Nephron progenitor cell (in vitro differentiated cells): ENCODE measurements around the gene SFXN3.
A peak's percentile ranks its signal among the peaks of the same experiment; 100 is the strongest.

Experiments
- DNase-seq: peaks from one replicate; pipeline ENCODE4 v3.0.0; 2021
- H3K27ac Mint-ChIP-seq: 2 replicates; pipeline ENCODE4 v1.8.0; 2021; ENCODE audit warnings: mild to moderate bottlenecking, moderate library complexity, mixed read lengths
- H3K27me3 Mint-ChIP-seq: 2 replicates; pipeline ENCODE4 v1.8.0; 2021; ENCODE audit warnings: mild to moderate bottlenecking, low read depth, mixed read lengths; ENCODE audit not compliant: poor library complexity
- H3K36me3 Mint-ChIP-seq: 2 replicates; pipeline ENCODE4 v1.8.0; 2021; ENCODE audit warnings: low read depth, mixed read lengths
- H3K4me1 Mint-ChIP-seq: 2 replicates; pipeline ENCODE4 v1.8.0; 2021; ENCODE audit warnings: mixed read lengths
- H3K4me3 Mint-ChIP-seq: 2 replicates; pipeline ENCODE4 v1.8.0; 2021; ENCODE audit warnings: mild to moderate bottlenecking, moderate library complexity, mixed read lengths
- H3K9me3 Mint-ChIP-seq: 2 replicates; pipeline ENCODE4 v1.8.0; 2021; ENCODE audit warnings: mild to moderate bottlenecking, moderate library complexity, mixed read lengths
- CTCF ChIP-seq: fragments of 200-600 bp; sonication (generic); IDR thresholded peaks from 2 replicates; pipeline ENCODE4 v1.5.0; 2021; ENCODE audit warnings: antibody characterized with exemption

SFXN3 gene

GRCh38 chr10:101063548-101064414 is 32.7 kb downstream of the SFXN3 start:
- TF ChIP-seq CTCF, result no peak
- peaks cover 63% of the 10 kb centered on the region for H3K4me1 Mint-ChIP-seq
- DNase-seq, result no peak
- no peaks in the 10 kb centered on the region for H3K36me3 Mint-ChIP-seq
- peak overlapping the region; percentile 63 for H3K4me3 Mint-ChIP-seq
- no peaks in the 10 kb centered on the region for H3K9me3 Mint-ChIP-seq
- no peak overlapping the region for H3K27ac Mint-ChIP-seq
- H3K27me3 Mint-ChIP-seq, result peaks cover 64% of the 10 kb centered on the region

GRCh38 chr10:101064415-101065030 is 33.5 kb downstream of the SFXN3 start:
- Mint-ChIP-seq H3K9me3 (no peaks in the 10 kb centered on the region), H3K36me3 (no peaks in the 10 kb centered on the region), H3K4me1 (peaks cover 59% of the 10 kb centered on the region), H3K27me3 (peaks cover 63% of the 10 kb centered on the region), H3K4me3 (peak overlapping the region; percentile 63), H3K27ac (no peak overlapping the region)
- DNase-seq, result no peak
- TF ChIP-seq CTCF, result no peak

GRCh38 chr10:101065481-101066145 is 34.6 kb downstream of the SFXN3 start:
- Mint-ChIP-seq H3K27ac (no peak overlapping the region), H3K4me3 (peak overlapping the region; percentile 84), H3K4me1 (peaks cover 51% of the 10 kb centered on the region), H3K36me3 (no peaks in the 10 kb centered on the region), H3K9me3 (no peaks in the 10 kb centered on the region), H3K27me3 (peaks cover 64% of the 10 kb centered on the region)
- TF ChIP-seq CTCF, result no peak
- DNase-seq, result no peak

- no peak overlapping the region for H3K27ac Mint-ChIP-seq
- DNase-seq, result peak; percentile 63
- H3K27me3 Mint-ChIP-seq, result peaks cover 69% of the 10 kb centered on the region
- peaks cover 58% of the 10 kb centered on the region for H3K4me1 Mint-ChIP-seq
- peak overlapping the region; percentile 84 for H3K4me3 Mint-ChIP-seq
- no peak for TF ChIP-seq CTCF
- H3K36me3 Mint-ChIP-seq, result no peaks in the 10 kb centered on the region
- H3K9me3 Mint-ChIP-seq, result no peaks in the 10 kb centered on the region
These were observed 35.3 kb downstream of the SFXN3 start for GRCh38 chr10:101066146-101066895.

- H3K27me3 Mint-ChIP-seq, result peaks cover 73% of the 10 kb centered on the region
- H3K36me3 Mint-ChIP-seq, result no peaks in the 10 kb centered on the region
- H3K4me3 Mint-ChIP-seq, result peak overlapping the region; percentile 84
- peaks cover 60% of the 10 kb centered on the region for H3K4me1 Mint-ChIP-seq
- no peak for TF ChIP-seq CTCF
- no peak for DNase-seq
- H3K27ac Mint-ChIP-seq, result no peak overlapping the region
- H3K9me3 Mint-ChIP-seq, result no peaks in the 10 kb centered on the region
These were observed 35.9 kb downstream of the SFXN3 start for GRCh38 chr10:101066896-101067355.
